HG03280 (cell line): ENCODE measurements around the gene GLIS1.

Experiments
- ATAC-seq: cut with Tn5 transposase; IDR thresholded peaks from one replicate; pipeline ENCODE4 v1.9.1; 2021; ENCODE audit warnings: mild to moderate bottlenecking, moderate library complexity; ENCODE audit not compliant: unreplicated experiment

Gene GLIS1

DNA sequence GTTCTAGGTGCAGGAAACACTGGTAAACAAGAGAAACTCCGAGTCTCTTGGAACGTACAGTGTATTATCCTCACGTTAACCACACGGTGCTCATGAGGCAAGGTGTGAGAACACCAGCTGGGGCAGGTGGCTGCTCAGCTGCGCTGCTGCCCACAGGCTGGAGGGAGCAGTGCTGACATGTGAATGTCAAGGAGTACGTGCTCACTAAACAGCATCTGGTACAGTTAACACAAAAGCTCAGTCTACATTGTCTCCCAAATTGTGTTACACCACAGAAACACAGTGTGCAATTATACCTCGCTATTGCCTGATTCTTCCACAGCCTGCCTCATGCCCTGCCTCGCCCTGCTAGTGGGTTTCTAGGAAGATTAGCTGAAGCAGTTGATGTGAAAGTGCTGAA, 138.4 kb downstream of the GLIS1 start:
- ATAC-seq = no peak

GRCh38 chr1:53600001-53600400, 139.0 kb downstream of the GLIS1 start:
- no peak for ATAC-seq

DNA sequence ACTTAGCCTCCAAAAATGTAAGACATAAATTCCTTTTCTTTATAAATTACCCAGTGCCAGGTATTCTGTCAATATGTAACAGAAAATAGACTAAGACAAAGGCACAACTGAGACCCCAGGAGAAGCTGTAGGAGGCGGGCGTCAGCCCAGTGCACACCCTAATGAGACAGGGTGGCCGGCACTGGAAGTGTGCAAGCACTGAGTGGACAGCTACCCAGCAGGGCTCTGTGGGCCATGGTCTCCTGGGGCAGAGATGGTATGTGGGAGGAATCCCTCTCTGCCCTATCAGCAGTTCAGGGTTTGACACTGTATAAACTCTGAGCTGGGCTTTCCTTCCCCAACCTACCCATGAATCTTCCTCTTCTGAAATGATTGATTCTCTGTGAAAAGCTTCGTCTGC, 139.5 kb downstream of the GLIS1 start:
- ATAC-seq = no peak

- ATAC-seq = no peak
These were observed 140.0 kb downstream of the GLIS1 start for GRCh38 chr1:53598966-53599365.

GRCh38 chr1:53595906-53596305, 143.1 kb downstream of the GLIS1 start:
- ATAC-seq = no peak

- ATAC-seq = no peak
These were observed 144.4 kb downstream of the GLIS1 start for GRCh38 chr1:53594391-53595180.

GRCh38 chr1:53593758-53594380, 145.1 kb downstream of the GLIS1 start:
- ATAC-seq = no peak

- no peak for ATAC-seq
These were observed 145.8 kb downstream of the GLIS1 start for GRCh38 chr1:53592985-53593757.

DNA sequence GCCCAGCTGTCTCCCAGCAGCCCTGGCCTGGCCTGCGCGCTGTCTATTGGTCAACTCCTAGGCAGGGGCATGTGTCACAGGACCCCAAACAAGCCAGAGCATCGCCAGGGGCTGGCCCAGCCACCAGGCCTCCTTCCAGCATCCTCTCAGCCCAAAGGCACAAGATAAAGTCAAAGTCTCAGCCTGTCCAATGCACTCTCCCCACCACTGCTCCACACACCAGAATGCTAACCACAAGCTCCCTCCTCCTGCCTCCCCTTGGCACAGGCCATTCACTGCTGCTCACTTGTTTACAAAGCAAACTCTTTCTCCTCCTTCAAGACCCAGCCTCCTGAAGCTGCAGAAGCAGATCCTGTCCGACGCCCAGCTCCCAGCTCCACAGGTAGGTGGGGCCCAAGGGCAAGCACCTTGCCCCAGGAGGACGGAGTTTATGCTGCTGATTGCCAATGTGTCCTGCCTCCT, 146.4 kb downstream of the GLIS1 start:
- ATAC-seq = no peak

GRCh38 chr1:53591924-53592323, 147.0 kb downstream of the GLIS1 start:
- ATAC-seq = no peak

DNA sequence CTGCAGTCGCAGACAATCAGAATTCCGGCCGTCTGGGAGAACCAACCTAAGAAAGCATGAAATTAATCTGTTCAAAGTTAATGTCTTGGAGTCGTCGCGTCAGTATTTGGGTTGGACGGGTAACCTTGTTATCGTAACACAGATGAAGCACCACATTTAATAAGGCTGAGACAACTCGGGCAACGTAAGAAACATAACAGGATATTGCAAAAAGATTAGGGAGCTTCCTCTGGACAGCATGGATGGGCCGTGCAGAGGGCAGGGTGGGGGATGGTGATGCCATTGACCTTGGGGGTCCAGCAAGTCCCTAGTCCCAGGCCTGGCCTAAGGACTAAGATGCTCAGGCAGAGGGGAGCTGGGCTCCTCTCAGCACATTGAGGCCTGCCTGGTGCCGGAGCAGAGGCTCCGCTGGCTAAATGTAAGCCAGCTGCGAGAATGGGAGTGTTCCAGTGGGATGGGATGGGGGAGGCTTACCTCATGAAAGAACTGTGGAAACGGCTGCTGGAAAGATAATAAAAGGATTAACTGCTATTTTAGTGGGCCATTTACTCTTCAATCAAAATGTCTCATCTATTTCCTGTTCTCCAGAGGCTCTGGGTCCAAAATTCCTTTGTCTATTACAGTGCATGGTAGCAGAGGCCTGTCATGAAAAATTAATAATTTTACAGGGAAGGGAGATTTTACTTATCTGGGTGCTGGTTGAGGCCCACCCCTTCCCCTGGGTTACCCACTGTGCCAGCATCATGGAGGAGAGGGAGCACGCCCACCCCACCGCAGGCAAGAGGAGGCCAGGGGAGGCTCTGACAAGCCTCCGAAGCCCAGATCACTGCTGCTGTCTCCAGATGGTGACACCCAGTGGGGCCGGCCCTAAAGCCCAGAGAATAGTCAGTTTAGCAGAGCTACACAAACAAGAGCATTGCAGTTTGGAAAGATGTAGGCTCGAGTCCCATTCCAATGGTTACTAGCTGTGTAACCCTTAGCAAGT, 148.1 kb downstream of the GLIS1 start:
- no peak for ATAC-seq

DNA sequence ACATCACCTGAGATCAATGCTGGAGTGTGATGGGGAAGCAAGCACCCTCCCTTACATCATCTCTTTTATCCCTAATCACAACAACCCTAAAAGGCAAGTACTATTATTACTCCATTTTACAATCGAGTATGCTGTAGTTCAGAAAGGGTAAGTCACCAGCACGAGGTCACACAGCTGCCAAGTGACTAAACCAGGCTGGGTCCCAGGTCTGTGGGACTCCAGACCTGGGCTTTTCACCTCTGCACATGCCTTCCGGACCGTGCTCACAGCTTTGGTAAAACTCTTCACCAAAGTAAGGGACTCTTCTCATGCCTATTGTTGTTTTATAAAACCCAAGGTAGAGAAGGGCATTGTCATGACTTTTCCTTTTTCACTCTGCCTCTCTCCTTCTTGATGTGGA, 148.9 kb downstream of the GLIS1 start:
- ATAC-seq = no peak

- ATAC-seq = no peak
These were observed 149.7 kb downstream of the GLIS1 start for GRCh38 chr1:53589043-53589887.

- ATAC-seq = no peak
These were observed 150.7 kb downstream of the GLIS1 start for GRCh38 chr1:53588053-53588779.

DNA sequence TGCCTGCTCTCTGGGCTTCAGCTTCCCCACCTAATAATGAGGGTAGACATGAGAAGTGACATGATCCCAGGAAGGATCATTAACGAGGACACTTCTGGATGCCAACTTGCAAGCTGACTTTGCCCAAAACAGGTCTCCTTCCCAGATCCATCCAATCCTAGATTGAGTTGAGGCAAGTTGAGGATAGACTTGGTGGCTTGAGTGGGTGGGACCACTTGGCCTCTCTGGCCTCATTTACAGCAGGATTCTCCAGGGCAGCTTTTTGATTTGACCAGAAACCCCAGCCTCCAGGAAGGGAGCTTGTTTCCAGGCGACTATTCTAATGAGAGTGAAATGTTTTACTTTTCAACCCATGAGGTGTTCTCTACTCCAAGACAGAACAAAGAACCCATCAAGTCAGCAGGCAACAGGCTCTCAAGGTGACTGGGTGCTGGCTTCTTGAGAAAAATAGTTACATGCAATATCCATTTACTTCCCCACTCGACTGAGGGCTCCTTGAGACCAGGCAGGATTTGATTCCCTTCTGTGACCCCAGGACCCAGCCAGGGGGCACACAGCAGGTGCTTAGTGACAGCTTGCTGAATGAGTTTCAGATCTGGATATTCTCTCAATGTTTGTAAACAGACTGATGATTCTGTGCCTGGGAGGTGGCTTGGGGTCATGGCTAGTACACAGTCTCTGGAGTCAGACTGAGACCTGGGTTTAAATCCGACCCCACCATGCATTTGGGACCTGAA, 151.5 kb downstream of the GLIS1 start:
- ATAC-seq = no peak

DNA sequence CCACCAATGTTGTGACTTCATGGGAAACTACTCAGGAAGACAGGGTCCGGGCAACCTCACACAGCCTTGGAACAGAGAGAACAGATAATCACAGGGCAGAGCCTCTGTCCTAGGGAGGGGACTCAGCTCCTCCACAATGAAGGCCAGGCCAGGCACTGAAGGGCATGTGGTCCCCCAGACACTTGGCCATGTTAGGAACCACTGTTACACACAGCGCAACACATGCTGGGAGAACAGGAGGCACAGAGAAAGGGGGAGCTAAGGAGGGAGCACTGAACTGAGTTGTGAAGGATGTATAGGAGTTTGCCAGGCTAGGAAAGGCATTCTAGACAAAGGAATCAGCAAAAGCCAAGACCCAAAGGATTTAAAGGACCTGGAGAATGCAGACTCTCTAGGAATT, 152.2 kb downstream of the GLIS1 start:
- no peak for ATAC-seq

DNA sequence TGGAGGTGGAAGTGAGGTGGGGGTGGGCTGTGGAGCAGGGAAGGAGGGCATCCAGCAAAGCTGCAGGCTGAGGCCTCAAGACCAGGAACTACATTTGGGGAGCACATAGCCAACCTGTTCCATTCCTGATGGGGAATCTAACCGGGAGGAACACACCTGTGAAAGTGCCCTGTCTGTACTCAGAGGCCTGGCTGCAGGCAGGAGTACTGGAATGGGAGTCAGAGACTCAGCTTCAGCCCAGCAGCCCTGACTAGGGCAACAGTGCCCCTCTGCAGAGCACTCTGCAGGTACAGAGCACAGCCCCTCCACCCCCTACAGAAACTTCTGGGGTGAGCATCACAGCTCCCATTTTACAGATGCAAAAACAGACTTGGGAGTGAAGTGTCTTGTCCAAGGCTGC, 153.4 kb downstream of the GLIS1 start:
- ATAC-seq = no peak

- no peak for ATAC-seq
These were observed 153.8 kb downstream of the GLIS1 start for GRCh38 chr1:53585129-53585528.
